GM18507 (cell line): ENCODE data around the gene UBE2F.
A peak's percentile ranks its signal among the peaks of the same experiment; 100 is the strongest.
"Not testable (repeated sequence)": the region's sequence is repeated elsewhere in the genome, so short reads cannot be mapped to it uniquely, and the experiment has no call there.

Experiments
- DNase-seq: peaks from one replicate; pipeline ENCODE4 v3.0.0; 2011; ENCODE audit warnings: low read depth; ENCODE audit not compliant: insufficient read length; ENCODE audit errors: extremely low spot score
- FAIRE-seq: peaks from 2 replicates; lab custom pipeline; 2011; peaks lifted over from hg19 to GRCh38; lab: Jason Lieb, UNC

The UBE2F gene

DNA sequence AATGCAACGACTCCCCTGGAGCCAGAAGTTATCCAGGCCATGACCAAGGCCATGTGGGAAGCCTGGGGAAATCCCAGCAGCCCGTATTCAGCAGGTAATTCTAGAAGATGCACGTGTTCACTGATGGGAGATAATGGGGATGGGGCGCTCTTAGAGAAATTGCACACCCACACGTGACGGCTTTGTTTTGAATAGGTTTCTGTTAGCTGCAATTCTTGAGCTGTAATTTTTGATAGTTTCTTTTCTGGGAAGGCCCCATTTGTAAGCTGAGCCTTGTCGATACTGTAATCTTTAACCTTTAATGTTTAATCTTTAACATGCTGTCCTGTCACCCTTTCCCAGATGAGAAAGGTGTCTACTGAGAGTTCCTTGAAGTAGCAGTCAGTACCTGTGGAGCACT is 97.6 kb downstream of the UBE2F start:
- peak; percentile 64 for FAIRE-seq
- no peak for DNase-seq

DNA sequence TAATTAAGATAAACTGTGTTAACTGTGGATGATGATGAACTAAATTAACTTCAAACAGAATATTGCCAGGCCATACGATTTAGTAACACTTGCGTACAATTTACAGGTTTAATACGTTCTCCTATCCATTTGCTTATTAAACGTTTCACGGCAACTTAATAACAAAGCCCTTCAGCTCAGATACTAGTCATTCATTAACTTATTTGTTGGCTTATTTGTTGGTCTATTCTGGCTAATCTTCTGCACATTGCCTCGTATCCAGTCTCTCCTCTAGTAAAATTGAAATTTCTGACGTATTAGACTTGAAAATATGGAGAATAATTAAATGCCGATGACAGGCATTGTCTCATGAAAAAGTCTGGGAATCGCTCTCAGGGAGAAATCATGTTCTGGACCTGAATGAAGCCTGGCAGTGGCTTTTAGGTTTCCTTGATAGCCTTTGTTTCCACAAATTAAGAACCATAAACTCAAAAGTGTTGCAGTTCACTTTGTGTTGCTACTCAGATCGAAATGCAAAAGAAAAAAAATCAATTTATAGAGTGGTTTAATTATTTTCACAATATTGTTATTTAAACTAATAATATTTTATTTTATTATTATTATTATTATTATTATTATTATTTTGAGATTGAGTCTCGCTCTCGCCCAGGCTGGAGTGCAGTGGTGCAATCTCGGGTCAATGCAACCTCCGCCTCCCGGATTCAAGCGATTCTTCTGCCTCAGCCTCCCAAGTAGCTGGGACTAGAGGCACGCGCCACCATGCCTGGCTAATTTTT is 98.4 kb downstream of the UBE2F start:
- DNase-seq (no peak), FAIRE-seq (no peak)

DNA sequence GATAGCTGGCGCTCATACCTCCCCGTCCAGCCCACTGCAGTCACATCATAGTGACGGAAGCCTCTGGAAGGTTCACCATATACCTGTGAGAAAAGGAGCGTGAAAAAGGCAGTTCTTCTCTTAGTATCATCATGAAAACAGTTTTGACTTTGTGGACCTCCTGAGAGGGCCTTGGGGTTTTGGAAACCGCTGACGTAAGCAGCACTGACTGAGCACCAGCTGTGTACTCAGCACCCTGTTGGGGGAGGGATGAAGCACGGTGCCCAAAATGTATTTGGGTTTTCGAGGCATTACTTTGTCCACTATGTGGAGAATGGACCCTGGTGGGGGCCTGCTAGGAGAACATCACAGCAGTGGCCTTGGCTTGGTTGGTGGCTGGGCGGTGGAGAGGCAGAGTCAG is 99.4 kb downstream of the UBE2F start:
- FAIRE-seq (no peak), DNase-seq (no peak)

DNA sequence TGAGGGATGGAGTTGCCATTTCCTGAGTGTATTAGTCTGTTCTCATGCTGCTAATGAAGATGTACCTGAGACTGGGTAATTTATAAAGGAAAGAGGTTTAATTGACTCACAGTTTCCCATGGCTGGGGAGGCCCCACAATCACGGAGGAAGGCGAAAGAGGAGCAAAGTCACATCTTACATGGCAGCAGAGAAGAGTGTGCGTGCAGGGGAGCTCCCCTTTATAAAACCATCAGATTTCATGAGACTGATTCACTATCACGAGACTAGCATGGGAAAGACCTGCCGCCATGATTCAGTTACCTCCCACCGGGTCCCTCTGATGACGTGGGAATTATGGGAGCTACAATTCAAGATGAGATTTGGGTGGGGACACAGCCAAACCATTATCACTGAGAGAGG is 99.9 kb downstream of the UBE2F start:
- not testable (repeated sequence) for DNase-seq, FAIRE-seq

DNA sequence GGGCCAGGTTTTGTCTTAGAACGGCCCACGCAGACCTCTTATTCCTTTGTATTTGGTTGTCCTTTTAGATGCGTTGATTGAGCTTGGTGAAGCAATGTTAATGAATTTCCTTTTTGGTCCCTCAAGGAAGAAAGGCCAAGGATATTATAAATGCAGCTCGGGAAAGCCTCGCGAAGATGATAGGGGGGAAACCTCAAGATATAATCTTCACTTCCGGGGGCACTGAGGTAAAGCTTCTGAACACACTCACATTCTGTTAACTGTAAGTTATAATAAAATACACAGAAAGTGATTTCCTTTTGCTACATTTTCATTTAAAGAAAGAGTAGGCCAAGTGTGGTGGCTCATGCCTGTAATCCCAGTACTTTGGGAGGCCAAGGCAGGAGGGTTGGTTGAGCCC is 101.1 kb downstream of the UBE2F start:
- FAIRE-seq, result no peak

DNA sequence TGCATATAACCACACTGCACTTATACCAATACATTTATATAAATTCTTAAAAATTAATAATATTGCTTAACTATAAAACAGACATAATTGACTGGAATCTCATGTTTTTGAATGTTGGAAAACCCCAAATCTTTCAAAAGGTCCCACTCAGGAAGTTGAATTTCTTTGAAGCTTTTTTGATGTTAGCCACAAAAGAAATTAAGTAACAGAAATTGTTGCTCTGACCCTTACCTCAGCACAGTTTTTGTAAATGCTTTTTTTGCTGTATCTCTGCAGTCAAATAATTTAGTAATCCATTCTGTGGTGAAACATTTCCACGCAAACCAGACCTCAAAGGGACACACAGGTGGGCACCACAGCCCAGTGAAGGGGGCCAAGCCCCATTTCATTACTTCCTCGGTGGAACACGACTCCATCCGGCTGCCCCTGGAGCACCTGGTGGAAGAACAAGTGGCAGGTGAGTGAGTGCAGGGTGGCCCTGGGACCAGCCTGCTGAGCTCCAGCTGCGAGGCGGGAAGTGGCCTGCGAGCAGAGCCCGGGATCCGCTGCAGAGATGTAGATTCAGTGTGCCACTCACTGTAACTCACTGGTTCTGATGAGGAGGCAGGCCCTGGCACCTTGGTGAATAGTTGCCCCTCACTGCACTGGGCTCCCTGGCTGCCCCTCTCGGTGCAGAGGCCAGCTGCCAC is 102.4 kb downstream of the UBE2F start:
- DNase-seq (no peak), FAIRE-seq (peak; percentile 44)

More for the DNA sequence above, 101.1 kb downstream of the UBE2F start:
- no peak for DNase-seq

DNA sequence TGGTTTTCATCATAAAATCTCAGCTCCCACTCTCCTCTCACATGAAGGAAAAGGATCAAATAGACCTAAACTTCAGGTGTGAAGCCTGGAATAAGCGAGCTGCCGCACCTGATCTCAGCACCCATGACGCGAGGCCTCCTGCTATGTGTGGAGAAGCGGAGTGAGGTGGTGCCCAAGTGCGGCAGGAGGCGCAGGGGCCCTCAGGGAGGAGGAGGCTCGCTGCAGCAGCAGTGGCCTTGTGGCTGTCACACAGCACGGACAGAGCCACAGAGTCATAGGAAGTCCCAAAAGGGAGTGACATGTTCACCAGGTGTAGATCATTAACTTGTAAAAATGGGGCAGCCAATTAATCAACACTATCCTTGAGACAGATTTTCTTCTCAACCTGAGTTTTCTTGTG is 103.1 kb downstream of the UBE2F start:
- DNase-seq (no peak), FAIRE-seq (peak; percentile 42)

DNA sequence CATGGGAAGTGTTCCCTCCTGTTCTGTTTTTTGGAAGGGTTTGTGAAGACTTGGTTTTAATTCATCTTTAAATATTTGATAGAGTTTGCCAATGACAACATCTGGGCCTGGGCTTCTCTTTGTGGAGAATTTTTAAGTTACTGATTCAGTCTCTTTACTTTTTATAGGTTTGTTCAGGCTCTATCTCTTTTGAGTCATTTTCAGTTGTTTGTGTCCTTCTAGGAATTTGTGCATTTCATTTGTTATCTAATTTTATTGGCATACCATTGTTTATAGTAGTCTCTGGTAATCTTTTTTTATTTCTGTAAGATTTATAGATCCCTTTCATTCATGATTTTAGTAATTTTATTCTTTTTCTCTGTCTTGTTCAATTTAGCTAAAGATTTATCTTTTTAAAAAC is 108.6 kb downstream of the UBE2F start:
- FAIRE-seq (no peak), DNase-seq (no peak)

DNA sequence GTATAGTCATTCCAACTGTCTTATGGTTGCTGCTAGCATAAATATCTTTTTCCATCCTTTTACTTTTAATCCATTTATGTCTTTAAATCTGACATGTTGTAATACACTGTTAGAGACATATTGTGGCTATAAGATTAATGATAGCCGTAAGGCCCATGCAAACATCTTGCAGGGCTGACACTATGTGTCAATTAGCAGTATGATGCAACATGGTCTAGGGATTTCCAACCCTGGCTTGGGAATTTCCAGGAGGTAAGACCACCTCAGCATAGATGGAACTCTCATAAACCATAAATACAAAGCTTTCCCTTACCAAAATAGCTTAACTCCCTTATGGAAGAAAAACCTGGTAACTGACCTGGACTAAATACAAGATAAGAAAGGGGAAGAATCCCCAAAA is 110.5 kb downstream of the UBE2F start:
- DNase-seq, result no peak
- FAIRE-seq, result no peak

DNA sequence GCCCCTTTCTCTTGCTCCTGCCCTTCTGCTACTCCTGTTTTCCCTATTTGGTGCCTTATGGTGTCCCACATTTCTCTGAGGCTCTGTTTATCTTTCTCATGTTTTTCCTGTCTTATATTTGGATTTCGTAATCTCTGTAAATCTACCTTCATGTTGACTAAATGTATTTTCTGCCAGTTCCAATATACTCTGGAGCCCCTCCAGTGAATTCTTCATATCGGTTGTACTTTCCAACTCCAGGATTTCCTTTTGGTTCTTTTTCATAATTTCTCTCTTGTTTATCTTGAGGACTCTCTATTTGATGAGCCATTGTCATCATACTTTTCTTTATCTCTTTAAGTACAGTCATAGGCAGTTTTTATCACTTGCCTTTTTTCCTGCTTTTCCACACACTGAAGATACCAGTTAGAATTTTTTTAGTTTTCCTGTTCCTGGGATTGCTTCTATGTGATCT is 113.1 kb downstream of the UBE2F start:
- no peak for FAIRE-seq
- DNase-seq, result no peak

DNA sequence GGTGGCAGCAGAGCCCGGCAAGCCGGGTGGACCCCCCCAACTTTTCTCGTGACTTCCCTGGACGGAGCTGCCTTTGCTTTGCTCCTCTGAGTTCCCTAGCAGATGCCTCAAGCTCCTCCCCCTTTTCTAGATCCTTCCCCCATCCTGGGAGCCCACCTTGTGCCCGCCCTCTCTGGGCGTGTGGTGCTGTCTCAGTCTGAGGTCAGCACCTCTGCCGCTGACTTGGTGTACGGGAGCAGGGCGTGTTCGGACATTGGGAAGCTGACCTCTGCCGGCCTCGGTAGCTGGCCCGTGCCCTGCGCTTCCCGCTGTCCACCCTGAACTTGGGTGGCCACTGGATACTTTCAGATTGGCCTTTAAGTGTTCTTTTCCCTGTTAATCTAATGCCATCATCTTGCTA is 113.7 kb downstream of the UBE2F start:
- DNase-seq (no peak), FAIRE-seq (no peak)

DNA sequence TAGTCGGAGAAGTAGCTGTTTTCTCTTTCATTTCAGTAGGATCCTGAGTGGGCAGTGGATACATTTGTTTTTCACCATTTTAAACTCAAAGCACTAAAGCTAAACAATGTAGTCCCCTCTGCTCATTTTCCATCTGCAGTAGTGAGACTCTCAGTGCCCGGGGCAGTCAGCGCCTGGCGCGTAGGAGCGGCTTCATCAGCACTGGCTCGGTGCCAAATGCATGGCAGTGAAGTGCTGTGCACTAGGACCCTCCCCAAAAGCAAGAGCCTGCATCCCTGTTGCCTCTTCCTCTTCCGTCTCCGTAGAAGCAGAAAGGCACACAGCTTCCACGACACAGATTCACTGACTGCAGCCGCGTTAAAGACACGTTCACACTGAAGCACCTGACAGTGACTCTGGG is 114.3 kb downstream of the UBE2F start:
- no peak for FAIRE-seq
- DNase-seq, result no peak

DNA sequence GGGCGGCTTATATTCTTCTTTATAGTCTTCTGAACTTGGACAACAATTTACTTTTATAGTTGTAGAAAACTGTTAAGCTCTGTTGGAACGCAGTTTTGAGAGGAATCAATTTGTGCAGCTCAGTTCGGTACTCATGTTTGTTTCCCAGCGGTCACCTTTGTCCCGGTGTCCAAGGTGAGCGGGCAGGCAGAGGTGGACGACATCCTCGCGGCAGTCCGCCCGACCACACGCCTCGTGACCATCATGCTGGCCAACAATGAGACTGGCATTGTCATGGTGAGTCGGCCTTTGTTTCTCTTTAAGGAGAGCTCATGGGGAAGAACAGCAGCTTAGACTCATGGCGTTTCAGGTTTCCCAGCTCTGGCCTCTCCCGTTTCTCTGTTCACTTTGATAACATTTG is 114.7 kb downstream of the UBE2F start:
- FAIRE-seq (no peak), DNase-seq (no peak)

DNA sequence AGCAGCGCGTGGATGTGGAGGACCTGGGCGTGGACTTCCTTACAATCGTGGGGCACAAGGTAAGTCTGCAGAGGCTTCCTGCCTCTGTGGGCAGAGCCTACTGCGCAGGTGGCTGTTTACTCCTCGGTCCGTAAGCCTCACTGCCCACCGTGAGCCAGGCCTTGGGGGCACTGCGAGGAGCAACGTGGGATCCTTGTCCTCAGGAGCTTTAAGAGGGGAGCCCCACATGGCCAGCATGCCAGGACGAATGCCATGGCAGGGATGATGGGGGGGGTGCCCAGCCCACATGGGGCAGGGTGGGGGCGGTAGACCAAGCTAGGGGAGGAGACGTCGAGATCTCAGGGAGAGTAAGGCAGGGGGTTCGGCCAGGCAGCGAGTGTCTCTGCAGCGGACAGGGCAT is 115.3 kb downstream of the UBE2F start:
- FAIRE-seq, result no peak
- no peak for DNase-seq

DNA sequence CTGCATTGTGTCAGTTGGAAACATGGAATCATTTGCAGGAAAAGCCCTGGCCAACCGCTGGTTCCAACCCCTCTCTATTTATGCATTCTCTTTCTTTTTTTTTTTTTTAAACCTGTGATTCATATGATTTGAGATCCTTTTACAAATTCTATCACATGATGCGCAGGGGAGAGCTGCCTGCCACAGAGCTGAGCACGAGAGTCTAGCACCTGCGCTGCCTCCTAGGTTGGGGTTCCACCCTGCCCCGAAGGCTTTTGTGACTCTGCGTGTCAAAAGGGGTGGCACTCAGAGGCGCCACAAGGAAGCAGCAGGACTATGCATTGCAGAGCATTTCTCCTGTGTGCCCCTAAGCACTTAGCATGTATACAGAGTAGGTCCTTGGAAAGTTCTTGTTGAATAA is 116.0 kb downstream of the UBE2F start:
- FAIRE-seq (no peak), DNase-seq (no peak)

DNA sequence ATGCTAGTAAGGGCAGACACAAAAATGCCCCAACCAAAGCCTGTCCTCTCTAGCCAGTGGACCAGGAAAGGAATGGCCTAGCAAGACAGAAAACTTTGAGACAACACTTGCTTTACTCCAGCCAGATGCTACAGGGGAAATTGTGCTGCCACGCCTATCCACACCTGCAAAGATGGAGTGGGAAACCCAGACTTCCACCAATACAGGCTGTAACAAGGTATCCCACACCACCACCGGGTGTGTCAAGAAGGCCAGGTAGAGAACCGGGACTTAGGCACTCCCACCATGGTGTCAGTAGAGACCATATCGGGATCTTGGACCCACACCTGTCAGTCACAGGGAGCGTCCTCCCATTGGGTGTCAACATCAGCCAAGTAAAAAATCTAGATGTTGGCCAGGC is 117.1 kb downstream of the UBE2F start:
- no peak for DNase-seq
- FAIRE-seq, result no peak

DNA sequence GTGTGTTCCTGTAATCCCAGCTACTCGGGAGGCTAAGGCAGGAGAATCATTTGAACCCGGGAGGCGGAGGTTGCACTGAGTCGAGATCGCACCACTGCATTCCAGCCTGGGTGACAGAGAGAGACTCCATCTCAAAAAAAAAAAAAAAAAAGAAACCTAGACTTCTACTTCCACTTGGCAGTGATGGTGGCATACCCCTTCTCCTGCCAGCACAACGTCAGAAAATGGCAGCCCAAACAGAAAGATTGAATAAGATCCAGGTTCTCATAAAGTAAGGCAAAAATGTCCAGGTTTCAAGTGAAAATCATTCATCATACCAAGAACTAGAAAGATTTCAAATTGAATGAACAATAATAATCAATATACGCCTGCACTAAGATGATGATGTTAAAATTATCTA is 117.9 kb downstream of the UBE2F start:
- DNase-seq, result no peak

DNA sequence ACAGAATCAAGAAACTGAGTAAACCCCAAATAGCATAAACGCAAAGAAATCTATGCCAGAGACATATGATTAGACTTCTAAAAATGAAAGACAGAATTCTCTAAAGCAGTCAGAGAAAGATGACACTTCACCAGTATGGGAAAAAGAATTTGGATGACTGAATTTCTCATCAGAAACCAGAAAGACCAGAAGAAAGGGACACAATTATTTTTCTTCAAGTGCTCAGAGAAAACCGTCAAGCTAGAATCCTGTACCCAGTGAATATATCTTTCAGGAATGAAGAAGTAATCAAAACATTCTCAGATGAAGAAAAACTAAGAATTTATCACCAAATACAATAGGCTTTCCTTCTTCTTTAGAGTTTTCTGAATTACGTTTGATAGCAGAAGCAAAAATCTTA is 119.1 kb downstream of the UBE2F start:
- no peak for FAIRE-seq

More for the DNA sequence above, 117.9 kb downstream of the UBE2F start:
- FAIRE-seq, result no peak

DNA sequence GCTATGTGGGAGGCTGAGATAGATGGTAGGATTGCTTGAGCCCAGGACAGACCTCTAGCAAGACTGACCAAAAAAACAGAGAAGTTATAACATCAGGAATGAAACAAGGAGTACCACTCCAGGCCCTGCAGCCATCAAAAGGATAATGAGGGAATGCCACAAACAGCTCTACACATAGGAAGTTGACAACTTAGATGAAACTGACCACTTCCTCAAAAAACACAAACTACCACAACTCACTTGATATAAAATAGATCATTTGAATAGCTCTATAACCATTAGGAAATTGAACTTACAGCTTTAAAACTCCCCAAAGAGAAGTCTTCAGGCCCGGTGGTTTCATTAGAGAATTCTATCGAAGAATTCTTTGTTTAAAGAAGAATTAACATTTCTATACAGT is 120.4 kb downstream of the UBE2F start:
- FAIRE-seq, result no peak
- no peak for DNase-seq

More for the DNA sequence above, 119.1 kb downstream of the UBE2F start:
- DNase-seq, result no peak

DNA sequence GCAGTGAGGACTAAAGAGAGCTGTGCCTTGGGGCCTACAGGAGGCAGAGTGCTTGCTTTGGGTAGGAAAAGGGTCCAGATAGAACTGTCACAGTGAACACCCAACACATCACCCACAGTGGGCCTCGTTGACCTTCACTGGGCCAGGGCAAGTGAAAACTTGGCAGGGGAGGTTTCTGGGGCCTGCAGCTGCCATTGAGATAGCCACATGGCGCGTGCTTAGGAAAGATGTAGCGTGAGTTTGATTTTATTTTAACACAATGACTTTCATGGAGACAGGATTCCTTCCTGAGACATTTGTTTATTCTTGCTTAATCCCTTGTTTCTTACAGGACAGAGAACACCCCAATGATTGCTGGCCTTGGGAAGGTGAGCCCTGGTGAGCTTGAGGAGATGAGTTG is 124.1 kb downstream of the UBE2F start:
- FAIRE-seq, result no peak
- DNase-seq, result no peak

DNA sequence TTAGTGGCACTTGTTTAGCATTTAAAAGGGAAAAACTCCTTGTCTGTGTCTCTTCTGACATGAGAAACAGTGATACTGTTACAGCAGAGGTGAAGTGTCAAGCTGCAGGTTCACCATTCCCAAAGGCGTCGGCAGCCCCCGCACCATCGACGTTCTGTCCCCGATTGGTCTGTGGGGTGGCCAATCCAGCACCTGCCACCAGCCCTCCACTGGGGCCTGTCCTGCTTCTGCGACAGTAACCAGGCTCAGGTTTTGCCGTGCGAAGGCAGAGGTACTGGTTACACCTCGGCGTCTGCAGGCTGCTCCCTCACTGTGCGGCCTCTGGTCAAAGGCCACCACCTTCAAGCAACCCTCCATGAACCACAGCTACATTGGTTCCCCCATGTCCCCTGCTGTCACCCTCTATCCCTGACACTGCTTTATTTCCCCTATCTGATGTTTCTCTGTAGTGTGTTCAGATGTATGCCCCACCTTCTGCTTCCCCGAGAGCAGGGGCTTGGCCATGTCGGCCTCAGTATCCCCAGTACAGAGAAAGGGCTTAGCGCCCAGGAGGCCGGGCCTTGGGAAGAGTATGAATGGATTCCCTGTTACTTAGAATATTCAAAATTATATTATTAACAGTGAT is 124.7 kb downstream of the UBE2F start:
- DNase-seq (no peak), FAIRE-seq (no peak)
